Epithelial cell of proximal tubule (primary cell): ENCODE results near the gene PLCH2. TPM values are rescaled to one million over a fixed set of nuclear protein-coding genes. Genes with fewer than 3 reads are reported as not detected.

ENCODE experiments used
- DNase-seq: peaks from one replicate; pipeline ENCODE4 v3.0.0-alpha.2; 2011; ENCODE audit warnings: low read depth
- H3K4me3 ChIP-seq: 2 replicates; pipeline ENCODE4 v1.5.1; 2011; ENCODE audit warnings: low read depth, mild to moderate bottlenecking, low read length
- total RNA-seq: library from RNA; depleted of rRNA; stranded (reverse); fragments of >200 nt; gene quantifications from 2 replicates; pipeline ENCODE4 v1.2.3, GENCODE V29; 2015
- TF ChIP-seq, protein P1 (sequence below): conservative IDR thresholded peaks from 2 replicates; pipeline ENCODE4 v1.5.1; 2012; ENCODE audit warnings: low read depth, mild to moderate bottlenecking, low read length

PLCH2 gene
- total RNA-seq, 1 donor from 2014 or later = 0.12 TPM

DNA sequence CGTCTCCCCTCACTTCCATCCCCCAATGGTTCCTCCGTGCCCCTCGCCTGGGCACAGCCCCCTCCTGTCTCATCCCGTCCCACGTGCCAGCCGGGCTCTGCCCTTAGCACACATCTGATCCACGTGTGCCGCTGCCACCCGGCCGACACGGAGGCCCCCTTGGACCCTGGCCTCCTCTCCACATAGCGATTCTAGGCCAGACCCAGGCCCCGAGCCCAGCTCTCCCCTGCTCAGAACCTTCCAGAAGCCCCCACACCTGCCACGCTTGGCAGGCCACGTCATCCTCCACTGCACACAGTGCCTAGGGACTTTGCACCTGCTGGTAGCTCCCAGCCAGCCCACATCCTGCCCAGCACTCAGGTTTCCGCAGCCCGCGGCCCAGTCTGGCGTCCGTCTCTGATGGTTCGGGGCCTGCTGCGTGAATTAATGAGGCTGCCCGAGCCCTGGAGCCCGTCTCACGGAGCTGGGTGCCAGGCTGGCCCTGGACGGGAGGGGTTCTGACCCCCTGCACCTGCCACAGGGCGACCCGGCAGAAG, 20.1 kb downstream of the PLCH2 start:
- TF ChIP-seq, protein P1, sequence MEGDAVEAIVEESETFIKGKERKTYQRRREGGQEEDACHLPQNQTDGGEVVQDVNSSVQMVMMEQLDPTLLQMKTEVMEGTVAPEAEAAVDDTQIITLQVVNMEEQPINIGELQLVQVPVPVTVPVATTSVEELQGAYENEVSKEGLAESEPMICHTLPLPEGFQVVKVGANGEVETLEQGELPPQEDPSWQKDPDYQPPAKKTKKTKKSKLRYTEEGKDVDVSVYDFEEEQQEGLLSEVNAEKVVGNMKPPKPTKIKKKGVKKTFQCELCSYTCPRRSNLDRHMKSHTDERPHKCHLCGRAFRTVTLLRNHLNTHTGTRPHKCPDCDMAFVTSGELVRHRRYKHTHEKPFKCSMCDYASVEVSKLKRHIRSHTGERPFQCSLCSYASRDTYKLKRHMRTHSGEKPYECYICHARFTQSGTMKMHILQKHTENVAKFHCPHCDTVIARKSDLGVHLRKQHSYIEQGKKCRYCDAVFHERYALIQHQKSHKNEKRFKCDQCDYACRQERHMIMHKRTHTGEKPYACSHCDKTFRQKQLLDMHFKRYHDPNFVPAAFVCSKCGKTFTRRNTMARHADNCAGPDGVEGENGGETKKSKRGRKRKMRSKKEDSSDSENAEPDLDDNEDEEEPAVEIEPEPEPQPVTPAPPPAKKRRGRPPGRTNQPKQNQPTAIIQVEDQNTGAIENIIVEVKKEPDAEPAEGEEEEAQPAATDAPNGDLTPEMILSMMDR = no peak
- no peak for DNase-seq
- H3K4me3 ChIP-seq = no peak overlapping the region

DNA sequence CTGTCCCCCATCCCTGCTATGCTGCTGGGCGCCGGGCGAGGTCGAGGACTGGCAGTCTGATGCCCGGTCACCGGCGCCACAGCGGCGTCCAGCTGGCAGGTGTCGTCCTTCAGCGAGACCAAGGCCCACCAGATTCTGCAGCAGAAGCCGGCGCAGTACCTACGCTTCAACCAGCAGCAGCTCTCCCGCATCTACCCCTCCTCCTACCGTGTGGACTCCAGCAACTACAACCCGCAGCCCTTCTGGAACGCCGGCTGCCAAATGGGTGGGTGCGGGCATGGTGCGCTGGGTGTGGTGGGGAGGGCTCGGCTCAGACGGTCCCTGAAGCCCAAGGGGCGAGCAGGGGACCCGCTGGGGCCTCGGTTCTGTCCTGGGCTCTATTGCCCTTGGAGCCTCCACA, 20.7 kb downstream of the PLCH2 start:
- TF ChIP-seq, protein P1 = no peak
- no peak for DNase-seq
- no peak overlapping the region for H3K4me3 ChIP-seq

DNA sequence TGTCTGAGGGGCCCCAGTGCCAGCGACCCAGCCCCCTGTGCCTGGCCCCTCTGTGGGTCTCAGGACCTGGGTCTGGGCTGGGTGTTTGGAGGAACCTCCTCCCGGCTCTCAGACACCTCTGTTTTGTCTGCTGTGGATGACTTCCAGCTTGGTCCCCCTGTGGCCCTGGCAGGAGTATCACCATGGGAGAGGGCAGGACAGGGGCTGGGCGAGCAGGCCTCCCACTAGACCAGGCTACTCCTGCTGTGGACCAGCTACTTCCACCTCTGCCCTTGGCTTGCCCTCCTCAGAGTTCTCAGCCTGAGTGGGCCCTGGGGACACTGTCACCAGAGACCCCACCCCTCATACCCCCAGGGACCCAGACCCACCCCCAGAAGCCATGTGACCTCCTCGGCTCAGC, 21.8 kb downstream of the PLCH2 start:
- TF ChIP-seq, protein P1 = no peak

DNA sequence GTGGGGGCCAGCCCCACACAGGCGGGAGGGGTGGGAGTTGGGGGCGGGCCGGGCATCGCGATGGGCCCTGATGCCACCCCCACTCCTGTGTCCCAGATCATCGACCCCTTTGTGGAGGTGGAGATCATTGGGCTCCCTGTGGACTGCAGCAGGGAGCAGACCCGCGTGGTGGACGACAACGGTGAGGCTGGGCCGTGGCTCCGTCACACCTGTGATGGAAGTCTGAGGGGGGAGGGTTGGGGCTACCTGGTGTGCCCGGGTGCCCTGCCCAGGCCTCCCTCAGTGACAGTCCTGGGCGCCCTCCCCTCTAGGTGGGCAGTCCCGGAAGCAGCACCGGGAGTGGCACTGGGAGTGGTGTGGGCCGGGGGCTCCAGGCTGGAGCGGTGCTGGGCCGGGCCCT, 22.6 kb downstream of the PLCH2 start:
- DNase-seq = no peak
- TF ChIP-seq, protein P1 = no peak
- no peak overlapping the region for H3K4me3 ChIP-seq

More for the DNA sequence above, 21.8 kb downstream of the PLCH2 start:
- no peak overlapping the region for H3K4me3 ChIP-seq
- DNase-seq = no peak

DNA sequence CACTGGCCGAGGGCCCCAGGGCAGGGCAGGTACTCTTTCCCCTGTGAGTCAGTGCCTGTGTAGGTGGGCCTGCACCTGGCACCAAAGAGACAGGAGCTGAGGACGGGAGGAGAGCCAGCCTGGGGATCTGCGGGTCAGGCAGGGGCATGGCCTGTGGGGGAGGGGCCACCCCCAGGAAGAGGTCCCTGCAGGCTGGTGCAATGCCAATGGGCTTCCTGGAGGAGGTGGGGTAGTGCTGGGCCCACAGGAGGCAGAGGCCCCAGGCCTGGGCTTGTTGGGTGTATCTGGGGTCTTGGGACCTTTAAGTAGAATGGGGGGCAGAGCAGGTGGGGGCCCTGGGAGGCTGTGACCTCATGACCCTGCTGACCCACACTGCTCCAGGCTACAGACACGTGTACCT, 23.2 kb downstream of the PLCH2 start:
- H3K4me3 ChIP-seq = no peak overlapping the region
- DNase-seq = no peak
- TF ChIP-seq, protein P1 = no peak

DNA sequence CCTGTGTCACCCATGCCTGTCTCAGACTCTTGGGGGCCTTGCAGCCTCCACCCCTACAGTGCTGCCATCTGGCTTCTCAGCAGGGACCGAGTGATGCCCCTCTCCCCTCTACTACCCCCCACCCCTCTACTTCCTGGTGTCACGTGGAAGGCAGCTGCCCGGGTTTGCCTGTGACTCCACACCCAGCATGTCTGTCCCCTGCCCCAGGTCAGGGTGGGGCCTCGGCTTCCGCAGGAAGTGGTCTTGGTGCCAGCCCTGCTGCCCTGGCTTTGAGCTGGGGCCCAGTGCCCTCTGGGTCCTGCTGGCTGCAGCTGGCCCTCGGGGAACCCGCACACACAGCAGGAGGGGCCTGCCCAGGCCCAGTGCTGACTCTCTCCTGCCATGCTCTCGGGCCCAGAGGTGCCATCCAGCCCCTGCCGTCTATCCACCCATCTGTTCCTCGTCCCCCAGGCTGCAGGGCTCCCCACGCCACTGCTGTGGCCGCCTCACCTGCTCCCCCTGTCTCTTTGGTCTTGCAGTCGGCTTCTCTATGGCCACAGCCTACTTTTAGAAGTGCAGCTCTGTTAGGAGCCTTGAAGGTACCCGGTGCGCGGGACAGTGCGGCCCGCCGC, 24.0 kb downstream of the PLCH2 start:
- no peak for DNase-seq
- TF ChIP-seq, protein P1 = no peak
- no peak overlapping the region for H3K4me3 ChIP-seq

DNA sequence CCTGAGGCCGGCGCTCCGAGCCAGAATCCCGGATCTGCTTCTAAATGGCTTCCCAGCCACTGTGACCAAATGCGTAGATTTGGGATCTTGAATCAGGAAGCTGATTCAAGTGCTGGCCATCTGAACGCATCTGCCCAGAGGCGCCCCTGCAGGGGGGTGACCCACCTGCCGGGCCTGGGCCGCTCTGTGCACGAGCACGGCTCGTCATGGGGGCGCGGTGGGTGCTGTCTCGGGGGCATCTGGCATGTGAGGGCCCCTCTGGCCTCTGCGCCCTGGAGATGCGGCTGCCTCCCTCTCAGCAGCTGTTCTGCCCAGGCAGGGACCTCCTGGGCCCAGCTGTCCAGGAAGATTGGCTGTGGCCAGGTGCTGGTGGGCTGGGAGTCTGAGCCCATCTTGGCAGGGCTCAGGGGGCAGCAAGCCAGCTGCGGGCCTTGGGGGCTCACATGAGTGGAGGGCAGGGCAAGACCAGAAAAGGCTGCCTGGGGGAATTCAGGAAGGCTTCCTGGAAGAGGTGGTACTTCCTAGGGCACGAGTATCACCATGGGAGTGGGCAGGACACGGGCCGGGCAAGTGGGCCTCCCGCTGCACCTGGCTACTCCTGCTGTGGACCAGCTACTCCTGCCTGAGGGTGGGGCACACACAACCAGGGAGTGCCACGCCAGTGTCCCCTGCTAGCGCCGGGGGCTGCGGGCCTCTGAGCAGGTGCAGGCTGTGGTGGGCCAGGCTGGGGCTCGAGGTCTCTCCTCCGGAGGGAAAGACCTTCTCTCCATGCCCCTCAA, 25.1 kb downstream of the PLCH2 start:
- H3K4me3 ChIP-seq = no peak overlapping the region
- no peak for DNase-seq
- TF ChIP-seq, protein P1 = no peak
